Measurements from ENCODE around the gene LY6G5B. TPM values are rescaled to one million over a fixed set of nuclear protein-coding genes. Genes with fewer than 3 reads are reported as not detected.
A peak's percentile ranks its signal among the peaks of the same experiment; 100 is the strongest.

Gene LY6G5B
- total and polyA plus RNA-seq, 2 donors (not counting 1 experiment from before 2014, with no cell fraction given) = 28.4 to 44.2 TPM

- under 1% methylated on average over 61 of the region's 63 CpGs for WGBS (ENCODE audit: insufficient coverage)
- Mint-ChIP-seq H3K4me3 (peak within 1 kb of the TSS; percentile 96), H3K4me1 (peaks cover 53% of the 10 kb centered on the region), H3K9me3 (ENCODE audit: insufficient read depth) (no peaks in the 10 kb centered on the region), H3K27me3 (no peaks in the 10 kb centered on the region), H3K27ac (peak within 1 kb of the TSS; percentile 100)
- Histone ChIP-seq H3K27ac (ENCODE audit: low read length in 2 of 2) (peak within 1 kb of the TSS; percentile 96 to 98), H3K36me3 (replicated peaks in 1 of 2; ENCODE audit: control extremely low read depth in 1 of 2, control insufficient read depth in 1 of 2, extremely low read depth in 1 of 2, insufficient read depth in 2 of 2, low read length in 1 of 2) (peaks cover 18 to 61% of the 10 kb centered on the region in 2 experiments), H3K9ac (ENCODE audit: low read length) (peak within 1 kb of the TSS; percentile 89), H3K4me1 (ENCODE audit: control insufficient read depth in 2 of 2, insufficient read depth in 2 of 2, low read length in 2 of 2) (peaks cover 27 to 47% of the 10 kb centered on the region in 2 donors), H3K4me2 (replicated peaks; ENCODE audit: low read depth, low read length, poor library complexity, severe bottlenecking) (peak within 1 kb of the TSS; percentile 90), H3K27me3 (replicated peaks in 1 of 4; ENCODE audit: control extremely low read depth in 1 of 4, control insufficient read depth in 3 of 4, insufficient read depth in 4 of 4, low read length in 3 of 4) (no peaks in the 10 kb centered on the region), H4K20me1 (ENCODE audit: control insufficient read depth, insufficient read depth, low read length, poor library complexity, severe bottlenecking) (peaks cover 23% of the 10 kb centered on the region), H3K4me3 (ENCODE audit: control extremely low read depth in 1 of 5, extremely low read depth in 1 of 5, insufficient read depth in 1 of 5, low read depth in 2 of 5, low read length in 4 of 5) (peak within 1 kb of the TSS; percentile 58 to 98 (median 85)), H2AFZ (ENCODE audit: insufficient read depth, low read depth, low read length, poor library complexity, severe bottlenecking) (peak within 1 kb of the TSS; percentile 72), H3K79me2 (ENCODE audit: control insufficient read depth, insufficient read depth, low read length) (peaks cover 78% of the 10 kb centered on the region), H3K9me3 (ENCODE audit: control extremely low read depth in 1 of 3, control insufficient read depth in 2 of 3, insufficient read depth in 1 of 3, low read length in 2 of 3) (no peaks in the 10 kb centered on the region)
- ChIA-PET POLR2A (interaction anchor here (0.6 to 5.9 kb wide), 10 partner anchors 10 to 1306 kb away, joined by 3 to 57 read pairs (median 6); partner anchors contain the start of genes APOM, BAG6, CLIC1 and NEU1), CTCF (interaction anchor here (1.0 to 1.8 kb wide), 4 partner anchors 13 to 164 kb away, joined by 3 to 10 read pairs (median 6); partner anchors contain the start of genes ATP6V1G2 and BAG6)
- DNase-seq (peak; percentile 98), ATAC-seq (ENCODE audit: low read depth) (peak; percentile 87)
- no peak for TF ChIP-seq EZH2 (IDR thresholded peaks at IDR 0.05; ENCODE audit: borderline replicate concordance, insufficient read depth, low read depth, low read length, poor library complexity, severe bottlenecking)
- no peak for TF ChIP-seq CTCF (IDR thresholded peaks at IDR 0.05)
- intact Hi-C loops (cut with micrococcal nuclease) = loop anchor here (1.0 to 5.0 kb wide), 15 partner anchors 13 to 532 kb away; partner anchors contain the start of genes ABHD16A, AGPAT1, BAG6 and CLIC1
Observed at GRCh38 chr6:31665501-31666336, 4.1 kb upstream of the LY6G5B start, which contains the start of gene CSNK2B. TSS of gene CSNK2B (plus strand) at chr6:31666080. CDS start at chr6:31666832, 752 bp downstream.
